IMR-90 (cell line): ENCODE results near the gene EIF2A. TPM values are rescaled to one million over a fixed set of nuclear protein-coding genes. Genes with fewer than 3 reads are reported as not detected.

Experiments
- ATAC-seq: fragments of 200-7000 bp; cut with Tn5 transposase; 2 replicates; pipeline ENCODE4 v1.9.1; 2020; ENCODE audit warnings: low read depth, mild to moderate bottlenecking, moderate library complexity
- BruUV-seq: library from RNA; stranded (reverse); fragments of 400-500 nt; replicated peaks from 2 replicates; lab custom pipeline; 2021; lab: Mats Ljungman, UMichigan
- CTCF ChIA-PET: fragments of 300-600 bp; formaldehyde crosslinking; extraction: SDS; loops from one replicate; lab custom pipeline; 2021; ENCODE audit warnings: antibody characterized with exemption; lab: Yijun Ruan, JAX
- POLR2A ChIA-PET: fragments of 300-600 bp; sonication (Branson Sonifier 250); formaldehyde crosslinking; loops from one replicate; lab custom pipeline; 2022; ENCODE audit warnings: antibody characterized with exemption; ENCODE audit not compliant: unreplicated experiment; lab: Charles Lee
- DNase-seq: peaks from one replicate; pipeline ENCODE4 v3.0.0; 2013
- H2AFZ ChIP-seq: replicated peaks from 2 replicates; pipeline ENCODE3; 2013; ENCODE audit warnings: low read length, mild to moderate bottlenecking; ENCODE audit not compliant: poor library complexity
- H2AK5ac ChIP-seq: 2 replicates; pipeline ENCODE4 v1.6.1; 2013; ENCODE audit warnings: low read depth, low read length, inconsistent platforms
- H2AK9ac ChIP-seq: replicated peaks from 2 replicates; pipeline ENCODE3; 2013; ENCODE audit warnings: mild to moderate bottlenecking, low read depth, low read length, moderate library complexity; ENCODE audit not compliant: poor library complexity
- H2BK120ac ChIP-seq: 2 replicates; pipeline ENCODE4 v1.6.1; 2013; ENCODE audit warnings: low read depth, low read length, inconsistent platforms
- H2BK15ac ChIP-seq: 3 replicates; pipeline ENCODE4 v1.6.1; 2013; ENCODE audit warnings: low read depth, low read length, inconsistent platforms
- H2BK20ac ChIP-seq: 2 replicates; pipeline ENCODE4 v1.6.1; 2013; ENCODE audit warnings: low read depth, mild to moderate bottlenecking, inconsistent platforms, low read length, moderate library complexity
- H2BK5ac ChIP-seq: 2 replicates; pipeline ENCODE4 v1.6.1; 2013; ENCODE audit warnings: mild to moderate bottlenecking, low read depth, low read length, inconsistent platforms; ENCODE audit not compliant: poor library complexity, severe bottlenecking
- H3K14ac ChIP-seq: replicated peaks from 2 replicates; pipeline ENCODE4 v1.6.1; 2013; ENCODE audit warnings: low read depth, low read length, inconsistent platforms
- H3K18ac ChIP-seq: 2 replicates; pipeline ENCODE4 v1.6.1; 2013; ENCODE audit warnings: low read depth, low read length, control low read depth
- H3K23ac ChIP-seq: 2 replicates; pipeline ENCODE4 v1.6.1; 2013; ENCODE audit warnings: low read depth, low read length, inconsistent platforms
- H3K27ac ChIP-seq: 2 replicates; pipeline ENCODE4 v1.5.1; 2013; ENCODE audit warnings: mild to moderate bottlenecking, control low read depth, low read length; ENCODE audit not compliant: insufficient read depth
- H3K27me3 ChIP-seq: 2 replicates; pipeline ENCODE4 v1.6.1; 2013; ENCODE audit warnings: low read length; ENCODE audit not compliant: control insufficient read depth, insufficient read depth
- H3K36me3 ChIP-seq: 2 replicates; pipeline ENCODE4 v1.6.1; 2013; ENCODE audit warnings: low read length, mixed read lengths; ENCODE audit not compliant: control insufficient read depth, insufficient read depth
- H3K4ac ChIP-seq: 2 replicates; pipeline ENCODE4 v1.6.1; 2013; ENCODE audit warnings: low read depth, low read length, inconsistent platforms
- H3K4me1 ChIP-seq: 2 replicates; pipeline ENCODE4 v1.6.1; 2013; ENCODE audit warnings: low read length, mixed read lengths; ENCODE audit not compliant: control insufficient read depth, insufficient read depth
- H3K4me2 ChIP-seq: 2 replicates; pipeline ENCODE4 v1.6.1; 2013; ENCODE audit warnings: low read depth, mild to moderate bottlenecking, control low read depth, low read length, moderate library complexity
- H3K4me3 ChIP-seq: 2 replicates; pipeline ENCODE4 v1.5.1; 2013; ENCODE audit warnings: low read depth, mild to moderate bottlenecking, control low read depth, low read length, moderate library complexity; ENCODE audit not compliant: insufficient read depth
- H3K56ac ChIP-seq: 2 replicates; pipeline ENCODE4 v1.6.1; 2013; ENCODE audit warnings: low read length, inconsistent platforms; ENCODE audit not compliant: insufficient read depth; ENCODE audit errors: extremely low read depth
- H3K79me1 ChIP-seq, 2 experiments: 2 replicates each; pipeline ENCODE4 v1.6.1; 2013; ENCODE audit warnings: low read length in 2 of 2, inconsistent platforms in 1 of 2, low read depth in 1 of 2
- H3K9ac ChIP-seq: 2 replicates; pipeline ENCODE4 v1.6.1; 2013; ENCODE audit warnings: low read depth, low read length, control low read depth
- H3K9me1 ChIP-seq: 2 replicates; pipeline ENCODE4 v1.6.1; 2013; ENCODE audit warnings: low read length, inconsistent platforms; ENCODE audit not compliant: insufficient read depth
- H3K9me3 ChIP-seq: 2 replicates; pipeline ENCODE4 v1.6.1; 2013; ENCODE audit warnings: low read length; ENCODE audit not compliant: control insufficient read depth, insufficient read depth
- H4K20me1 ChIP-seq: 2 replicates; pipeline ENCODE4 v1.6.1; 2013; ENCODE audit warnings: low read length, inconsistent platforms; ENCODE audit not compliant: insufficient read depth
- H4K5ac ChIP-seq: 2 replicates; pipeline ENCODE4 v1.6.1; 2013; ENCODE audit warnings: mild to moderate bottlenecking, low read depth, low read length, control low read depth
- H4K8ac ChIP-seq, 2 experiments: 2 replicates each; pipeline ENCODE4 v1.6.1; 2013; ENCODE audit warnings: low read depth in 2 of 2, low read length in 2 of 2, control low read depth in 1 of 2, inconsistent platforms in 1 of 2
- H4K91ac ChIP-seq: 2 replicates; pipeline ENCODE4 v1.6.1; 2013; ENCODE audit warnings: low read depth, low read length, inconsistent platforms; ENCODE audit not compliant: insufficient read depth
- BHLHE40 ChIP-seq: fragments of 150-350 bp; IDR thresholded peaks from 2 replicates; pipeline ENCODE4 v1.6.1; 2016; ENCODE audit warnings: mild to moderate bottlenecking, low read depth, low read length
- CEBPB ChIP-seq: IDR thresholded peaks from 2 replicates; pipeline ENCODE4 v1.6.1; 2012; ENCODE audit warnings: low read depth, low read length, improper control_type of control experiment
- CHD1 ChIP-seq: IDR thresholded peaks from 2 replicates; pipeline ENCODE4 v1.6.1; 2012; ENCODE audit warnings: low read depth, low read length, improper control_type of control experiment
- FOS ChIP-seq: fragments of 150-350 bp; IDR thresholded peaks from 2 replicates; pipeline ENCODE4 v1.6.1; 2016; ENCODE audit warnings: low read depth, low read length
- MAZ ChIP-seq: IDR thresholded peaks from 2 replicates; pipeline ENCODE4 v1.6.1; 2012; ENCODE audit warnings: low read depth, mild to moderate bottlenecking, low read length, improper control_type of control experiment, moderate library complexity, borderline replicate concordance
- MXI1 ChIP-seq: IDR thresholded peaks from 2 replicates; pipeline ENCODE4 v1.6.1; 2012; ENCODE audit warnings: low read depth, mild to moderate bottlenecking, low read length, moderate library complexity, borderline replicate concordance
- NFE2L2 ChIP-seq: fragments of 150-350 bp; IDR thresholded peaks from 2 replicates; pipeline ENCODE4 v1.6.1; 2016; ENCODE audit warnings: low read depth, mild to moderate bottlenecking, low read length
- POLR2A ChIP-seq: IDR thresholded peaks from 2 replicates; pipeline ENCODE4 v1.6.1; 2012; ENCODE audit warnings: mild to moderate bottlenecking, low read depth, low read length
- RAD21 ChIP-seq: IDR thresholded peaks from 2 replicates; pipeline ENCODE4 v1.6.1; 2012; ENCODE audit warnings: low read length, improper control_type of control experiment
- RCOR1 ChIP-seq: IDR thresholded peaks from 2 replicates; pipeline ENCODE4 v1.6.1; 2012; ENCODE audit warnings: mild to moderate bottlenecking, low read length, improper control_type of control experiment; ENCODE audit not compliant: insufficient replicate concordance
- RFX5 ChIP-seq: IDR thresholded peaks from 2 replicates; pipeline ENCODE4 v1.8.0; 2012; ENCODE audit warnings: low read depth, mild to moderate bottlenecking, low read length, moderate library complexity
- SMC3 ChIP-seq: fragments of 150-350 bp; IDR thresholded peaks from 2 replicates; pipeline ENCODE4 v1.6.1; 2016; ENCODE audit warnings: low read depth, mild to moderate bottlenecking, antibody characterized with exemption, low read length, moderate library complexity
- WGBS, 2 experiments: methylation state at CpG; one replicate each; pipeline versions ENCODE4 v1.1.5 to v1.1.7; 2013; ENCODE audit warnings: missing lambda C conversion rate in 2 of 2; ENCODE audit not compliant: insufficient read length in 1 of 2; ENCODE audit errors: extremely low coverage in 2 of 2; 5-methylcytosine and 5-hydroxymethylcytosine counted together
- dilution Hi-C: fragments of 300-500 bp; cut with HindIII; formaldehyde crosslinking; loops from one replicate; pipeline ENCODE4 v1.14.3; 2018; ENCODE audit warnings: low sequenced_read_pairs; ENCODE audit not compliant: unreplicated experiment
- in situ Hi-C: fragments of 300-500 bp; cut with MboI; formaldehyde crosslinking; loops from 3 replicates; pipeline ENCODE4 v1.14.3; 2019; ENCODE audit warnings: low sequenced_read_pairs, inconsistent platforms, mixed read lengths
- intact Hi-C: fragments of 100-400 bp; cut with micrococcal nuclease; formaldehyde crosslinking; loops from 2 replicates; pipeline ENCODE4 v1.10.0; 2022
- polyA plus RNA-seq, 3 experiments: library from polyadenylated mRNA; depleted of rRNA; stranded (reverse); fragments of >200 nt; gene quantifications; 2 replicates each; pipeline ENCODE4 v1.2.3, GENCODE V29; 2012; ENCODE audit warnings: low replicate concordance in 1 of 3
- total RNA-seq: library from RNA; depleted of rRNA; stranded (reverse); fragments of >200 nt; gene quantifications from 2 replicates; pipeline ENCODE4 v1.2.3, GENCODE V29; 2012
- TF ChIP-seq, protein P1 (sequence below): conservative IDR thresholded peaks from 2 replicates; pipeline ENCODE4 v1.5.1; 2012; ENCODE audit warnings: mild to moderate bottlenecking, low read depth, low read length, improper control_type of control experiment
- TF ChIP-seq, protein P2 (sequence below): fragments of 150-350 bp; IDR thresholded peaks from 2 replicates; pipeline ENCODE4 v1.6.1; 2017; ENCODE audit warnings: mild to moderate bottlenecking, antibody characterized with exemption, low read length, low read depth
- TF ChIP-seq, protein P3 (sequence below): fragments of 150-350 bp; IDR thresholded peaks from 2 replicates; pipeline ENCODE4 v1.6.1; 2016; ENCODE audit warnings: low read depth, mild to moderate bottlenecking, low read length, moderate library complexity, borderline replicate concordance

EIF2A gene
- total and polyA plus RNA-seq, 2 of the 4 experiments (the other 2 are of a cell fraction), result 61.2 to 166 TPM

DNA sequence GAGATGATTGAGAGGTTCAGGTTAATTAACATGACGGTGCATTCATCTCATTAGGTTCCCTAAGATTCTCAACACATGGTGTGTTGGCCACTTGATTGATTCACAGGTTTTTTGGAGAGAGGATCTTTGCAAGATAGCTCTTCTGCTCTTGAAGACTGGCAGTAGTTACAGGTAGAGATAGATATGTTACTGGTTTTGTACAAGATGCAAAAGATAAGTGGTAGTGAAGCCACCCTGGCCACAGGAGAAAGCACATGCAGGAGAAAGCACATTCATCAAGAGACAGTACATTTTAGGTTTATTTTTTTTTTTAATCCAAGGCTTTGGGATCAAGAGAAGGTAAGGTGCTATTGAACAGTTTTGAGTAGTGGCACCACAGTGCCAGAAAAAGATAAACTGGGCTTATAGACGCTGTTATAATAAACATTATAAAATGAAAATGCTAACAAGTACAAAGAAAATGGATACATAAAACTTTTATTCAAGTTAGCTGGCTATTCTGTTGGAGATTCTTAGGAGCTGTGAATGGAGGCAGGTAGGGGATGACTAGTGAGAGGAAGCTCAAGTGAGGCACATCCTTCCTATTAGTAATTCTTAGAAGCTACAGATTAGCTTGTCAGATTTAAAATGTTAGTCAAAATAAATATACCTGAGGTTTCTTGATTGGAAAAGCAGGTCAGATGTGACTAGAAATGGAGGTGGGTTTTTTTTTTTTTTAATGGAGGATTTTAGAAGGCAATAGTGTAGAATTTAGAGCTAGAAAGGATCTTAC is 67.3 kb downstream of the EIF2A start:
- no peak overlapping the region for H3K56ac ChIP-seq
- no peak overlapping the region for H2BK15ac ChIP-seq
- H2BK120ac ChIP-seq, result no peak overlapping the region
- no peaks in the 10 kb centered on the region for H3K9me3 ChIP-seq
- ATAC-seq (no peak), DNase-seq (no peak)
- H2AK5ac ChIP-seq, result no peak overlapping the region
- no peak overlapping the region for H2AK9ac ChIP-seq
- H4K91ac ChIP-seq, result no peak overlapping the region
- H3K14ac ChIP-seq, result no peak overlapping the region
- H3K4me2 ChIP-seq, result no peak overlapping the region
- ChIA-PET CTCF (interaction anchor here (0.6 to 0.7 kb wide), 2 partner anchors 70 to 97 kb away, joined by 3 to 4 read pairs; no protein-coding TSS in a partner anchor), POLR2A (no interaction called here)
- H3K79me1 ChIP-seq, result peaks cover 18 to 47% of the 10 kb centered on the region in 2 experiments; a peak in 3 of 4 replicates
- in situ Hi-C loops, result no loop called here
- H4K20me1 ChIP-seq, result peaks cover 17% of the 10 kb centered on the region
- no TSS peak for BruUV-seq
- no peak overlapping the region for H3K27ac ChIP-seq
- H4K8ac ChIP-seq, result no peak overlapping the region
- intact Hi-C loops, result no loop called here
- no peak overlapping the region for H3K4me3 ChIP-seq
- no peak overlapping the region for H2BK20ac ChIP-seq
- H2AFZ ChIP-seq, result no peak overlapping the region
- H3K9me1 ChIP-seq, result no peaks in the 10 kb centered on the region; the same call in 1 of the 2 replicates
- no peak overlapping the region for H3K4ac ChIP-seq
- no peak overlapping the region for H4K5ac ChIP-seq
- H3K18ac ChIP-seq, result no peak overlapping the region
- no peaks in the 10 kb centered on the region for H3K27me3 ChIP-seq
- no CpG with 5 or more reads among the region's 2 CpGs for WGBS, 2 experiments
- H3K4me1 ChIP-seq, result no peaks in the 10 kb centered on the region
- H3K36me3 ChIP-seq, result peaks cover 9% of the 10 kb centered on the region
- no peak overlapping the region for H3K9ac ChIP-seq
- H2BK5ac ChIP-seq, result no peak overlapping the region
- H3K23ac ChIP-seq, result no peak overlapping the region
- dilution Hi-C loops, result no loop called here
- TF ChIP-seq CEBPB (no peak), RFX5 (no peak), RAD21 (no peak), RCOR1 (no peak), SMC3 (no peak), BHLHE40 (no peak), POLR2A (no peak), MAZ (no peak), NFE2L2 (no peak), FOS (no peak), MXI1 (no peak), CHD1 (no peak)
- TF ChIP-seq, protein P1, sequence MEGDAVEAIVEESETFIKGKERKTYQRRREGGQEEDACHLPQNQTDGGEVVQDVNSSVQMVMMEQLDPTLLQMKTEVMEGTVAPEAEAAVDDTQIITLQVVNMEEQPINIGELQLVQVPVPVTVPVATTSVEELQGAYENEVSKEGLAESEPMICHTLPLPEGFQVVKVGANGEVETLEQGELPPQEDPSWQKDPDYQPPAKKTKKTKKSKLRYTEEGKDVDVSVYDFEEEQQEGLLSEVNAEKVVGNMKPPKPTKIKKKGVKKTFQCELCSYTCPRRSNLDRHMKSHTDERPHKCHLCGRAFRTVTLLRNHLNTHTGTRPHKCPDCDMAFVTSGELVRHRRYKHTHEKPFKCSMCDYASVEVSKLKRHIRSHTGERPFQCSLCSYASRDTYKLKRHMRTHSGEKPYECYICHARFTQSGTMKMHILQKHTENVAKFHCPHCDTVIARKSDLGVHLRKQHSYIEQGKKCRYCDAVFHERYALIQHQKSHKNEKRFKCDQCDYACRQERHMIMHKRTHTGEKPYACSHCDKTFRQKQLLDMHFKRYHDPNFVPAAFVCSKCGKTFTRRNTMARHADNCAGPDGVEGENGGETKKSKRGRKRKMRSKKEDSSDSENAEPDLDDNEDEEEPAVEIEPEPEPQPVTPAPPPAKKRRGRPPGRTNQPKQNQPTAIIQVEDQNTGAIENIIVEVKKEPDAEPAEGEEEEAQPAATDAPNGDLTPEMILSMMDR, result no peak
- TF ChIP-seq, protein P2, sequence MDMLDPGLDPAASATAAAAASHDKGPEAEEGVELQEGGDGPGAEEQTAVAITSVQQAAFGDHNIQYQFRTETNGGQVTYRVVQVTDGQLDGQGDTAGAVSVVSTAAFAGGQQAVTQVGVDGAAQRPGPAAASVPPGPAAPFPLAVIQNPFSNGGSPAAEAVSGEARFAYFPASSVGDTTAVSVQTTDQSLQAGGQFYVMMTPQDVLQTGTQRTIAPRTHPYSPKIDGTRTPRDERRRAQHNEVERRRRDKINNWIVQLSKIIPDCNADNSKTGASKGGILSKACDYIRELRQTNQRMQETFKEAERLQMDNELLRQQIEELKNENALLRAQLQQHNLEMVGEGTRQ, result no peak
- TF ChIP-seq, protein P3, sequence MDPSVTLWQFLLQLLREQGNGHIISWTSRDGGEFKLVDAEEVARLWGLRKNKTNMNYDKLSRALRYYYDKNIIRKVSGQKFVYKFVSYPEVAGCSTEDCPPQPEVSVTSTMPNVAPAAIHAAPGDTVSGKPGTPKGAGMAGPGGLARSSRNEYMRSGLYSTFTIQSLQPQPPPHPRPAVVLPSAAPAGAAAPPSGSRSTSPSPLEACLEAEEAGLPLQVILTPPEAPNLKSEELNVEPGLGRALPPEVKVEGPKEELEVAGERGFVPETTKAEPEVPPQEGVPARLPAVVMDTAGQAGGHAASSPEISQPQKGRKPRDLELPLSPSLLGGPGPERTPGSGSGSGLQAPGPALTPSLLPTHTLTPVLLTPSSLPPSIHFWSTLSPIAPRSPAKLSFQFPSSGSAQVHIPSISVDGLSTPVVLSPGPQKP, result no peak
